Activated T-helper 2 cell treated with anti-CD3 and anti-CD28 coated beads, Interferon-gamma antibody, Interleukin-2, Interleukin-4, amounts not matched to agents 10 μg/mL and 5 μg/mL and 100 μg/mL, durations not matched to agents 14 hours and 24 hours and 36 hours (primary cell): Measurements from ENCODE around the gene RGS21. TPM values are rescaled to one million over a fixed set of nuclear protein-coding genes. Genes with fewer than 3 reads are reported as not detected.

Experiments used
- DNase-seq: peaks from one replicate; pipeline ENCODE4 v3.0.0; 2021; ENCODE audit warnings: low spot score
- H3K27ac Mint-ChIP-seq: one replicate; pipeline ENCODE4 v1.8.0; 2021; ENCODE audit warnings: mixed read lengths
- H3K27me3 Mint-ChIP-seq: one replicate; pipeline ENCODE4 v1.8.0; 2021; ENCODE audit warnings: low read depth, mixed read lengths
- H3K36me3 Mint-ChIP-seq: one replicate; pipeline ENCODE4 v1.8.0; 2021; ENCODE audit warnings: low read depth, mixed read lengths
- H3K4me1 Mint-ChIP-seq: one replicate; pipeline ENCODE4 v1.8.0; 2021; ENCODE audit warnings: low read depth, mixed read lengths
- H3K4me3 Mint-ChIP-seq: one replicate; pipeline ENCODE4 v1.8.0; 2021; ENCODE audit warnings: low read depth, mild to moderate bottlenecking, moderate library complexity, mixed read lengths
- H3K9me3 Mint-ChIP-seq: one replicate; pipeline ENCODE4 v1.8.0; 2021; ENCODE audit warnings: mixed read lengths
- intact Hi-C: fragments of 100-400 bp; cut with micrococcal nuclease; formaldehyde crosslinking; loops from one replicate; pipeline ENCODE4 v1.15.1; 2023
- total RNA-seq: library from RNA; stranded (reverse); gene quantifications from 2 replicates; pipeline ENCODE4 v1.2.3, GENCODE V29; 2022

RGS21 gene
- total RNA-seq, 1 donor from 2014 or later: not detected

- intact Hi-C loops: no loop called here
- no peaks in the 10 kb centered on the region for H3K36me3 Mint-ChIP-seq
- no peaks in the 10 kb centered on the region for H3K9me3 Mint-ChIP-seq
- no peak for DNase-seq
- H3K4me3 Mint-ChIP-seq: no peak overlapping the region
- H3K4me1 Mint-ChIP-seq: no peaks in the 10 kb centered on the region
- H3K27me3 Mint-ChIP-seq: no peaks in the 10 kb centered on the region
- no peak overlapping the region for H3K27ac Mint-ChIP-seq
These were observed 78.4 kb downstream of the RGS21 start for GRCh38 chr1:192395211-192395610.

- H3K36me3 Mint-ChIP-seq: no peaks in the 10 kb centered on the region
- no peak overlapping the region for H3K27ac Mint-ChIP-seq
- H3K9me3 Mint-ChIP-seq: no peaks in the 10 kb centered on the region
- H3K27me3 Mint-ChIP-seq: no peaks in the 10 kb centered on the region
- DNase-seq: no peak
- no peaks in the 10 kb centered on the region for H3K4me1 Mint-ChIP-seq
- no peak overlapping the region for H3K4me3 Mint-ChIP-seq
- intact Hi-C loops: no loop called here
These were observed 79.1 kb downstream of the RGS21 start for GRCh38 chr1:192395895-192396294.

GRCh38 chr1:192399161-192399560 is 82.4 kb downstream of the RGS21 start:
- Mint-ChIP-seq H3K4me1 (no peaks in the 10 kb centered on the region), H3K9me3 (no peaks in the 10 kb centered on the region), H3K4me3 (no peak overlapping the region), H3K27ac (no peak overlapping the region), H3K27me3 (no peaks in the 10 kb centered on the region), H3K36me3 (no peaks in the 10 kb centered on the region)
- no peak for DNase-seq
- intact Hi-C loops: no loop called here

- H3K27me3 Mint-ChIP-seq: no peaks in the 10 kb centered on the region
- H3K9me3 Mint-ChIP-seq: no peaks in the 10 kb centered on the region
- H3K36me3 Mint-ChIP-seq: no peaks in the 10 kb centered on the region
- H3K27ac Mint-ChIP-seq: no peak overlapping the region
- intact Hi-C loops: no loop called here
- DNase-seq: no peak
- no peak overlapping the region for H3K4me3 Mint-ChIP-seq
- no peaks in the 10 kb centered on the region for H3K4me1 Mint-ChIP-seq
These were observed 85.0 kb downstream of the RGS21 start for GRCh38 chr1:192401825-192402224.

DNA sequence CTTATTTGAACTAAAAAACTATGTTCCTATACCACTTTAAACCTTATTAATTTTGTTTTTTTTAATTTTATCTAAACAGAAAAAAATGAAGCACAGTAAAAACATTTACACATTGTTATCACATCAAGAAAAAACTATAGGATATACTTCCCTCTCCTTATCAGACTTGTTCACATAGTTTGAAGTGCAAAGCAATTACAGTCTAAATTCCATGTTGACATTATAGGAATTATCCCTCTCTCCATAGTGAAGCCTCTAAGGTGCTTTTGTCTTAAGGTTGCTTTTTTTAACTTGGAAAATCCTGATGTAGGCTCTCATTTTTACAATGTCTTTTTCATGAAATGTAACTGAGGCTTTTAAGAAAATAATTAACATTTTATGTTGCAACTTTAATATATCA is 85.8 kb downstream of the RGS21 start:
- intact Hi-C loops: no loop called here
- H3K4me3 Mint-ChIP-seq: no peak overlapping the region
- H3K27me3 Mint-ChIP-seq: no peaks in the 10 kb centered on the region
- H3K9me3 Mint-ChIP-seq: no peaks in the 10 kb centered on the region
- no peak for DNase-seq
- no peaks in the 10 kb centered on the region for H3K36me3 Mint-ChIP-seq
- no peaks in the 10 kb centered on the region for H3K4me1 Mint-ChIP-seq
- H3K27ac Mint-ChIP-seq: no peak overlapping the region

- Mint-ChIP-seq H3K27me3 (no peaks in the 10 kb centered on the region), H3K36me3 (no peaks in the 10 kb centered on the region), H3K4me3 (no peak overlapping the region), H3K27ac (no peak overlapping the region), H3K9me3 (no peaks in the 10 kb centered on the region), H3K4me1 (no peaks in the 10 kb centered on the region)
- intact Hi-C loops: no loop called here
- DNase-seq: no peak
These were observed 90.4 kb downstream of the RGS21 start for GRCh38 chr1:192407206-192407605.

Other genes starting within 250 kb of the RGS21 start
- gene RGS18, start 158.5 kb upstream of the RGS21 start, total RNA-seq: not detected in 2 replicates